Posterior cingulate gyrus (tissue), 11 donors: ENCODE data around the gene MYCL.

Experiments
- DNase-seq, 10 donors: peaks; one replicate each; pipeline versions ENCODE4 v3.0.0 to v3.0.0-alpha.2; 2020 to 2021; ENCODE audit warnings: mixed read lengths in 3 of 10
- intact Hi-C: fragments of 100-400 bp; cut with DNase I; formaldehyde crosslinking; loops from one replicate; pipeline ENCODE4 v1.15.1; 2023

Gene MYCL, protein sequence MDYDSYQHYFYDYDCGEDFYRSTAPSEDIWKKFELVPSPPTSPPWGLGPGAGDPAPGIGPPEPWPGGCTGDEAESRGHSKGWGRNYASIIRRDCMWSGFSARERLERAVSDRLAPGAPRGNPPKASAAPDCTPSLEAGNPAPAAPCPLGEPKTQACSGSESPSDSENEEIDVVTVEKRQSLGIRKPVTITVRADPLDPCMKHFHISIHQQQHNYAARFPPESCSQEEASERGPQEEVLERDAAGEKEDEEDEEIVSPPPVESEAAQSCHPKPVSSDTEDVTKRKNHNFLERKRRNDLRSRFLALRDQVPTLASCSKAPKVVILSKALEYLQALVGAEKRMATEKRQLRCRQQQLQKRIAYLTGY

DNA sequence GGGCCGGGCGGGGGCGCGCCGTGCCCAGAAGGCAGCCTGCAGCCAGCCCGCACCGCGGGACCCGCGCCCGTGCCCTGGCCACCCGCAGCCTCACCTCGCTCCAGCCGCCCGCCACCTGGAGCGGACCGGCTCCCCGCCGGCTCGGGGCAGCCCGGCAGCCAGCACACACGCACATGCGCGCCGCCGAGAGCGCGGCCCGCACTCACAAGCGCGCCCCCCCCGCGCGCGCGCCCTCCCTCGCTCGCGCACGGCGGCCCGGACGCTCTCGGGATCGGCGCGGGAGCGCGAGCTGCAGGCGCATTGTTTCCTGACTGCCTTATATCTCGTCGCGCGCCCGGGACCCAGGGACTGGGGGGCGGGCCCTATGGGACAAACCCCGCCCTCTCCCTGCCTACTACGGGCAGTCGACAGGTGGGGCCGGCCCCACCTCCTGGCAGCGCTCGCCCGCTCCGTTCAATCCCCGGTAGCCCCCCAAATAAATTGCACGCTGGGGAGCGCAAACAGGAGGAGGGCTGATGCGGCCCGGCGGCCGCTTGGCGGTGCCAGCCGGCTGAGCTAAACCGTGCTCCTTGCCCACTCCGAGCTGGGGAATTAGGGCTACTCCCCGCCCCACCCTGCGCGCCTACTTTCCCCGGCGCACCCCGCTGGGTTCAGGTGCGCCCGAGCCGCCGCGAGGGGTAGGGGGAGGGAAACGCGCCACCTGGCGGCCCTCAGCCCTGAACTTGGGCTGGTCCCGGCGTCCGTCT is at the start of gene MYCL:
MYCL (minus strand) TSS at position 204 of the 746 bp plus-strand sequence. CDS start 483 bp downstream, outside the sequence.
- intact Hi-C loops: loop anchor here (1.0 to 10.0 kb wide), 2 partner anchors 57 to 86 kb away; no protein-coding TSS in a partner anchor
- peak; percentile 57 to 97 (median 72) for DNase-seq

DNA sequence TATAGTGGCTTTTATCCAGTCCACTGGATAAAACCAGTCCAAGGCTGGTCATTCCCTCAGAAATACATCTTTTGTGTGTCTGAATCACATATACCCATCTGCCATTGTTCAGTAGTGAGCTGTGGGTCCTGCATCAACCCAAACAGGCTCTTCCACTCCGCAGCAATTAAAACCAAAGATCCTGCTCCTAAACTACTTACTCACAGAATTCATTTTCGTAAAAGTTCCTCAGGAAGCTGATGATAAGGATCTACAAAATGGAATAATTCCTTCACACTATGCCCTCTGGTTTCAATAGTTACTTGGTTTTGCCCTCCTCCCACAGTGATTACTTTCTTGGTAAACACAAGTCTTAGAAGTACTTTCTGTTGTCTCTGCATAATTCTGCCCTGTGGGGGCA is 48.2 kb upstream of the MYCL start:
- intact Hi-C loops: no loop called here

DNA sequence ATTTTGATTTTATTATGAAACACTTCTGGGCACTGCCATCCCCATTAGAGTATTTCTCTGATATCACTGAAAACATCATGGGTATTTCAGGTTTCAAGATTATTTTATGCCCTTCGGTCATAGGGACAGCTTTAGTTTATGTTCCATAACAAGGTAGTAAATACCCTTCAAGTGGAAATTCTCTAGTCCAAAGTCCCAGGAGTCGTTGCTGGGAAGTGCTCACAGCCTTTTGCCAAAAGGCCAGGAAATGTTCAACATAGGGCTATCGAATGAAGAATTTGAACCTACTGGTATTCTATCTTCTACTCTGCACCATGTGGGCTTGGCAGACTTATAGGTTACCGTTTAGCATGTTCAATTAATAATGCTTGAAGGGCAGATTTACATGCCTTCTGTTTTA is 45.5 kb upstream of the MYCL start:
- intact Hi-C loops: no loop called here
- DNase-seq: no peak

More for the DNA sequence above, 48.2 kb upstream of the MYCL start:
- DNase-seq: peak in 1 of 10 donors; percentile 3

DNA sequence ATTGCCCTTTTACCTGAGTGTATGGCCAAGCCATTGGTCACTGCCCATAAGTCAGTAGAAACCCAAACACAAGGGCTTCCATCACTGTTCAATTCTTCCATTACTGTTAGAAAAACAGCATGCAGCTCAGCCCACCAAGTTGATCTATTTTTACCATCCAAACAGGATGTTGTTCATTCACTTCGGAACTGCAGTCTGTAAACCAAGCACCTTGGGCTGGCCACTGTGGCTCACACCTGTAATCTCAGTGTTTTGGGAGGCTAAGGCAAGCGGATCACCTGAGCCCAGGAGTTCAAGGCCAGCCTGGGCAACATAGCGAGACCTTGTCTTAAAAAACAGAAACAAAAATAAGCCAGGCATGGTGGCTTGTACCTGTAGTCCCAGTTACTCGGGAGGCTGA is 44.5 kb upstream of the MYCL start:
- peak in 2 of 10 donors; percentile 1 to 32 for DNase-seq
- intact Hi-C loops: no loop called here

DNA sequence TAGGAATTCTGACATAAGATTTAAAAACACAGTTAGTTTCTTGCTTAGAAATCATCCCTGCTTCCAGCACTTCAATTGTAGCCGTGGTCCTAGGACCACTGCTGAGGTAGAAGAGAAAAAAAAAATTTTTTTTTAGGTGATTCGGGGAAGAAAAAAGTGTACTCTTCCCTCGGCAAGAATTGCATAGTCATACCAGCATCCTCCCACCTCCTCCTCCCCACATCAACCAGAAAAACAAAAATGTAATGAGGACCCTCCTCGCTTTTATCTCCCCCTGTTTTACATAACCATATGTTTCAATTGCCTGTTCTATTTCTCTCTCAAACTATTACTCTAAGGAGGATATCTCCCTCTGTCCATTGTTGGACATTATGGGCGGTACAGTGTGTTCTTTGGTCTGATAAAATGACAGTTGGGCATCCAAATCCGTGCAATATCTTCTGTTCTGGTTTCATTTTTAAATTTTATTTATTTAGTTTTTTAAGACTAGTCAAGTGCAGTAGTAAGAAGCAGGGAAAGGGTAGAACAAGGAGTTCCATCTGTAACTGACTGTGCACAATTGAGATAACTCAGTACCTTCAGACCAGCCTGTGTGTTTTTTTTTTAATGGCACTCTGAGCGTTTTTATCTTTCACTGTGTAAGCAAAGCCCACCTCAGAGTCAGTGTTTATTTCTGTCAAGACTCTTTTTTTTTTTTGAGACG is 42.8 kb upstream of the MYCL start:
- no peak for DNase-seq
- intact Hi-C loops: no loop called here

DNA sequence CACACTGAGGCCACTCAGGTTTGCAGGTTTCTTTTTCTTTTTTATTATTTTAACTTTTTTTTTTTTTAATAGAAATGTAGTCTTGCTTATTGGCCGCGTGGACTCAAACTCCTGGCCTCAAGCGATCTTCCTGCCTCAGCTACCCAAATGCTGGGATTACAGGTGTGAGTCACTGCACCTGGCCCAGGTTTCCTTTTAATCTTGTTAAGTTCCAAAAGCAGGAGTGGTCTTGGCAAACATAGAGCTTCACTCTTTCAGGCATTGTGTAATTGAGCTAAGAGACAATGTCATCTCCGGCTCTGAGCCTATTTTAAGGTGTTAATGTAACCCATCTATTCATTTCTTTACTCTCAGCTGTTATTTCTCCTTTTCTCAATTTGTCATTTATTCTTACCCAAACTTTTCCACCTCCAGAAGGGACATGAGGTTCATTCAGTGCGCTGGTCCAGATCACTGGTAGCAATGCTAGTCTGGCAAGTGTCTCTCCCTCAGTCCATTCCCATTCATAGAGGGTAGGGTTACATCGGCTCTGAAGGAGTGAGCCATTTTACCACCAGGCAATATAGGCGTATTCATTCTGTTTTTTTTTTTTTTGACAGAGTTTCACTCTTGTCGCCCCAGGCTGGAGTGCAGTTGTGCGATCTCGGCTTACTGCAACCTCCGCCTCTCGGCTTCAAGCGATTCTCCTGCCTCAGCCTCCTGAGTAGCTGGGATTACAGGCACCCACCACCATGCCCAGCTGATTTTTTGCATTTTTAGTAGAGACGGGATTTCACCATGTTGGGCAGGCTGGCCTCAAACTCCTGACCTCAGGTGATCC is 42.0 kb upstream of the MYCL start:
- peak in 2 of 10 donors; percentile 3 to 11 for DNase-seq
- intact Hi-C loops: no loop called here

DNA sequence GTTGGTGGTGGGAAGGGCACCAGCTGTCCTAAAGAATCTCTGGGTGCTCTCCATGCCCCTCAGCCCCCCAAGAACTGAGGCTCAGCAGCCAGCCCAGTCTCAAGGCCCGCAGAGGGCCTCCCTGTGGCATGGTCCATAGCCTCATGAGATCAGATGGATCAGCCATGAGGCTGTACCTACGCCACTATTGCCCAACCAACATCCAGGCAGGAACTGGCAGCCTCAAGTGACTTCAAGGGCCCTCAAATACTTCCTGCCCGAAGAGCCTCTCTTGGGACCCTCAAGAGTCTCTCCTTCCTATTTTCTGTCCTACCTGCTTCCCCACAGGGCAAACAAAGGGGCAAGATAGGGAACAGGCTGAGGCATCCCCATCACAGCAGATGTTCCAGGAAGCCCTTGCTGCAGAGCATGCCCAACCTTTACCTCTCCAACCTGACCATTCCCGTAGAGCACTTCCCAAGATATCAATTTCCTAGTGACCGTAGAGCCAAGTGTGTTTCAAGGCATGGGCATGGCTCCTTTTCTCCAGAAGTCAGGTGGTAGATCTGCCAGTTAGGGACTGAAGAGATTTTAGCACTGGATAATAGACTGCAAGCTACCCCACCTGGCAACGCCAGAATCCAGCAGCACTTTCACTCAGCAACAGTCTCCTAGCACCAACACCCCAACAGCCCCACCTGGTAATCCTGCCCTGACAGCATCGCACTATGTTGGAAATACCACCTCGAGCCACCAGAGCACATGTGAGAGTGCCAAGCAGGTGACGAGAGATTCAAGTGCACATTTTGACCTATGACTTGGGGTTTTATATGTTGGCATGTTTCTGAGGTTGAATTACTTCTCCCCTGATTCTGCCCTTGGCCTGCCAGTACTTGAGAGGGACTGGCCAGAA is 39.5 kb upstream of the MYCL start:
- intact Hi-C loops: no loop called here
- peak in 2 of 10 donors; percentile 5 to 35 for DNase-seq

DNA sequence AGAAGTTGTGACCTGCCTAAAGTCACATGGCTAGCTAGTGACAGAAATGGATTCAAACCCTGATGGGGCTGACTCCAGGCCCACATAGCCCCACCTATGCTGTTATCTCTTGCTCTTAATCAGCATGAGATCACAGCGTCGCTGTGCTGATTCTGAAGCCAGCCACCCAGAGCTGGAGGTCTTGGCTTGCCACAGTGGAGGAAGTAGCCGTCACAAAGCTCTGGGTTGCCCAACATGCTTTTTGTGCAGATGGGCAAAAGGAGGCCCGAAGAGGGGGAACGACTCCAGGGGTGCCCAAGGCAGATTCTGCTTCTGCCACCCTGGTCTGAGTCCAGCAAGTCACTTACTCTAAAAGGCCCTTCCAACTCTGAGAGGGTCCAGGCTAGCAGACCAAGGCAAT is 38.5 kb upstream of the MYCL start:
- intact Hi-C loops: no loop called here
- peak in 2 of 10 donors; percentile 14 to 45 for DNase-seq

DNA sequence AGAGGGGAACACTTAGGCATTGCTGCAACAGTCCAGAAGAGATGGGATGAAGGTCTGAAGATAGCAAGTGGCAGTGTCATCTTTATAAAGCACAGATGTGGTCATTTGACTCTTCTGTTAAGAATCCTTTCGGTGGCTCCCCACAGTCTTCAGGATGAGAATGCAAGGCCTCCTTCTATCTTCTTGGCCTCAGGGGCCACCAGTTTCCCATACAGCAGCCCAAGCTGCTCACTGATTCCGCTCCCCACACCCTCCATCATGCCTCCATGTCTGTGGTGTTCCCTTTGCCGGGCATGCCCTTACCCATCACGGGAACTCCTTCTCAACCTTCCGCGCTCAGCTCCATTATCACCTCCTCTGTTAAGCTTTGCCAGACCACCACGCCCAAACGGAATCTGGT is 37.1 kb upstream of the MYCL start:
- DNase-seq: peak in 1 of 10 donors; percentile 26
- intact Hi-C loops: no loop called here

DNA sequence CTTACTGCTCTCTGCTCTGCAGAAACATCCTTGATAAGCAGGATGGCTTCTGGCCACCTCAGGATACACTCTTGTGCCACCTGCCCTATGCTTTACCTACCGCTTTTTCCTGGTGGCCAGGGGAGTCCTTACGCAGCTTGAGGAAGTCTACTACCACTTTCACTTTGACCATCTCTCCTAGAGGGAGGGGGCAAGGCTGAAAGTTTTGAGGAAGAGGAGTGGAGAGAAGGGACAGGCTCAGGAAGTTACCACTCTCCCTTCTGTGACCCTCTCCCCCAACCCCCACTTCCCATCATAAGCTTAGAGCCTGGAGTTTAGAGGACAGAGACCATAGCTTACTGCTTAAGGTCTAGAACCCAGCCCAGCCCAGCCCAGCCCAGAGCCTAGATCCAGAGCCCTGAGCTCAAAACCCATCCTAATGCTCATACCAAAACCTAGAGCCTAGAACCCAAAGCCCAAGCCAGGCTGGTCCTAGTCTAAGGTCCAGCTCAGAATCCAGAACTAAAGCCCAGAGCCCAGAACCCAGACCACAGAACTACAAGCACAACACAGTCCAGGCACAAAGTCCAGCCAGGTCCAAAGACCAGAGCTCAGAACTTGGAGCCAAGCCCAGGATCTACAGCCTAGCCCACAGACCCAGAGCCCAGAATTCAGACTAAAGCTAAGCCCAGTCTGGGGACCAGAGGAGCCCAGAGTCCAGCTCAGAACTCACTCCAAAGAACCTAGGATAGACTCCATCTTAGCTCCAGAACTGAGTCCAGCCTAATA is 35.2 kb upstream of the MYCL start:
- intact Hi-C loops: no loop called here
- peak in 1 of 10 donors; percentile 52 for DNase-seq

DNA sequence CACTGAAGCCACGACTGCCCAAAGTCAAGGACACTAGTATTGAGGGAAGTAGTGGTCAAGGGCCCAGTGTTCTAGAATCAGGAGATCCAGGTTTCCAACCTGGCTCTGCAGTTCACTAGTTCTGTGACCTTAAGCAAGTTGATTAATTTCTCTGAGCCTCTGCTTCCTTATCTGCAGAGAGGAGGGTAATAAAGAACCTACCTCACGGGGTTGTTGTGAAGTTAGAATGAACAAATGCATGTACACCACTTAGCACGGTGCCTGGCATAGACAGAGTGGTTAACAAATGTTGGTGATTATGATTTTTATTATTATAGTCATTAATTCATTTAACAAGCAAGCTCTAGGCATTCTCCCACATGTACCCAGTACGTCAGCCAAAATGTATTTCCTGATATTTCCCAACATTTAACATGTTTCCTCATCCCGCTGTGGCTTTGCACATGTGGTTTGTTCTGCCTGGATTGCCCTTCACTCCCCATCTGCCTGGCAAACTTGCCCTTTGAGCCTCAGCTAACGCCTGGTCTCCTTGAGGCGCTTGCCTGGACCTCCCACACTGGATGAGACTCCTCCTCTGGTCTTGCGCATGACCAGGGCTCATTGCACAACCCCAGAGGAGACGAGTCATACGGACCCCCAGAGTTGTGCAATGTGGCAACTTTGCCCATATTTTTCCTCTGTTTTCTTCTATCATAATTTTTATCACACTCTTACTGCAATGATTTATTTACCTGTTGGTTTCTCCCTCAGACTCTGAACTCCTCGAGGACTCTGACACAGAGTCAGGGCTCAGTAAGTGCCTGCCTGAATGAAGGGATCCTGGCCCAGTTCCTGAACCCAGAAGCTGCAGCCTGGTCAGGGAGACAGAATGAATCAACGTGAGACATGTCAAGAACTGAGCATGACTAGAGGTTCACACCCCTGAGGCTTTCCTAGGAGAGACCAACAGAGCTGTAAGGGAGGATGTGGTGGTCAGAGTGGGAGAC is 32.5 kb upstream of the MYCL start:
- intact Hi-C loops: no loop called here
- peak in 5 of 10 donors; percentile 17 to 85 (median 39) for DNase-seq

DNA sequence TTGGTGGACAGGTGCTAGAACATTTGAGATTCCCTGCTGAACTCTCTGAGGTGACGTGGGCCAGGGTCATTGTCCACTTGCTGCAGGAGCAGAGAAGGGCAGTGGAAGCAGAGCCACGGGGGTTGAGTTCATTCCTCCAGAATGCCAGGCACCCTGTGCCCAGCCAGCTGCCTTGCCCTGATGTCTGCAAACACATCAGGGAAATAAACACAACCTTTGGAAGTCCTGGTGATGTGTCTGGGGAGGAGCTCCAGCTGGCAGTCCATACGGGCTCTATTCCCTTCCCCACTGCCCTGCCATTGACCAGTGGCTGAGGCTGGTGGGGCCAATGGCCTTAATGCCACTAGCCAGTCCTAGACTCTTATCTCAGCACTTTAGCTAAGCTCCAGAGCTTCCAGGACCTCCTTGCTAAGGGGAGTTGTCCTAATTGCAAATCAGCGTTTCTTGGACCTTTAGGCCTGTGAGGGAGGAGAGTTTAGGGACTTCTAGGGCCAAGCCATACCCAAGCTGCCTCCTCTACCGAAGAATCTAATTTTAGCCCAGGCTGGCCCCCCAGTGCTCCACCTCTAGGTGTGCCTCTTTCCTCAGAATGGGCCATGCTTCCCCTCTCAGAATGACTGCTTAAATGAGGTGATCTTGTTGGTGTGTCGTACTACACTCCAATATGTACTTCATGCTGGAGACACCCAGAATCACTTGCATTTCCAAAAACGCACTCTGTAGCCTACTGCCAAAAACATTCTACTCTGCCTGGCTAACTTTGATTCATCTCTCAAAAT is 27.3 kb upstream of the MYCL start:
- DNase-seq: no peak
- intact Hi-C loops: no loop called here

DNA sequence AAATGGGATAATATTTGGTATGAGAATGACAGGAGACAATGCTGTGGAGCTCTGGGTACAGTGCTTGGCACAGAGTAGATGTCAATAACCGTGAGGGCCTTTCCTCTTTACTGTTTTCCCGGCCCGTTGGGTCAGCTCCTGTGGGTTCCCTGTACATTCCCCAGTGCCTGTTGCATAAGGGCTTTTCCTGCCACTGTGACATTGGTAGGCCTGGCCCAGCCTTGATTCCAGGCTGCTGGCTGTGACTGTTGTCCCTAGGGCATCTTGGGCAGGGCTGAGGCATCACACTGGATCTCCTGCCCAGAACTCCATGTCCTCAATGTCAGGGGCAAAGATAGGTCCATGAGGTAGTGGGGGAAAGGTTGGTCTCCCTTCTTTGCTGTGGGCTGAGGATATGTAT is 25.8 kb upstream of the MYCL start:
- DNase-seq: no peak
- intact Hi-C loops: no loop called here

DNA sequence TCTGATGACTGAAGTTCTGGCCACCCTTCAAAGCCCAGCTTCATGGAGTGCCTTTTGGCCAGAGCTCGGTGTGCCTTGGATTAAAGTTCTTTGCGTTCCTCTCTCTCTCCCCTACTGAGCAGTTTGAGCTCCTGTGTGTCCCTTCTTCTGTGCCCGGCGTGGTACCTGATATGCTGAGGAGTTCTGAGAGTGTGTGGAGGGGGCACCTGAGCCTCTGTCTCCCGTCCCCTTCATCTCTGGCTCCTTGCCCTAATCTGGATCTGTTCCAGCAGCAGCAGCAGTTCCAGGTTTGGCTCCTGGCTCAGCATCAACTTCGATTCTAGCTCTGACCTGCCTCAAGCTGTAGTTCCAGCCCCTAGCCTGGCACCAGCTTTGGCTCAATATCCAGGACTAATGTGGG is 25.1 kb upstream of the MYCL start:
- intact Hi-C loops: no loop called here
- no peak for DNase-seq

DNA sequence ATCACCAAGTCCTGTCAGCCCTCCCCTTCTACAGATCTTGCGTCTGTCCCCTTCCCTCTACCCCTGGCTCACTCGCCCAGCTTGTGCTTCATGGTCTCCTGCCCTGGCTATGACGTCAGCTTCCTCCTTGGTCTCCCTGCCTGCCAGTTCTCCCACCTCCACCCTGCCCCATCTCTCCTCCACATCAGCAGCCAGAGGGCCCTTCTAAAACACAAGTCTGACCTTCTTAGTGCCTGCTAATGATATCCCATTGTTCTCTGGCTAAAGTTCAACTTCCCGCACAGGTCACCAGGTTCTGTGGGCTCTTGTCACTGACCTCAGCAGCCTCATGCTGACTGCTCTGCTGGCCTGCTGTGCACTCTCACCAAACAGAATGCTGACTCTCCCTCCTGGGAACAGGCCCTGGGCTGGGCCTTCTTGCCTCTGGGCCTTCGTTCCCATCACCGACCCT is 24.7 kb upstream of the MYCL start:
- intact Hi-C loops: no loop called here
- DNase-seq: no peak

DNA sequence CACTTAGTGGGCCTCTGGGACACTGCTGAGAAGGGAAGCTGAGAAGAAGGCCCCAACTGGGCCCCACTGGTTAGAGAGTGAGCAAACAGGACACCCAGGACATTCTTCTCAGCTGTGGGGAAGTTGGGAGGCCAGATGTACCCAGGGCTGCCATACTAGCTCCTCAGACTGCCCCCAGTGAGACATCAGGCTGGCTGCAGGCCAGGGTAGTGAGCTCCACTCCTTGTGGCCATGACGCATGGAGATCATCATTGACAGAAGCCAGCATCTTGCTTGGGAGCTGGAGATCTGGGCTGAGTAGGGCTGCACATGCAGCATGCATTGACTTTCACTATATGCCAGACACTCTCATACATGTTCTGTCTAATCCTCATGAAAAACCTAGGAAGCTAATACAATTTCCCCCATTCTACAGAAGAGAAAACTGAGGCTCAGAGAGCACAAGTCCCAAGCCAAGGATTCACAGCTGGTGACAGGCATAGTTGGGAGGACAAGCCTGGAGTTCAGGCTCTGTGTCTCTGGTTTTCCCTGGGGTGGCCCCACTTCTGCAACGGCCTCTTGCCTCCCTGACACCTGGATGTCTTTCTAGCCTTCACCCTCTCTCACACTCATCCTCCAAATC is 24.1 kb upstream of the MYCL start:
- no peak for DNase-seq
- intact Hi-C loops: no loop called here
